NCI-H774 (cell line): ENCODE data around the gene MIS12.

Source experiments
- DNase-seq: peaks from one replicate; lab custom pipeline; 2025; lab: John Stamatoyannopoulos, UW

Gene MIS12

DNA sequence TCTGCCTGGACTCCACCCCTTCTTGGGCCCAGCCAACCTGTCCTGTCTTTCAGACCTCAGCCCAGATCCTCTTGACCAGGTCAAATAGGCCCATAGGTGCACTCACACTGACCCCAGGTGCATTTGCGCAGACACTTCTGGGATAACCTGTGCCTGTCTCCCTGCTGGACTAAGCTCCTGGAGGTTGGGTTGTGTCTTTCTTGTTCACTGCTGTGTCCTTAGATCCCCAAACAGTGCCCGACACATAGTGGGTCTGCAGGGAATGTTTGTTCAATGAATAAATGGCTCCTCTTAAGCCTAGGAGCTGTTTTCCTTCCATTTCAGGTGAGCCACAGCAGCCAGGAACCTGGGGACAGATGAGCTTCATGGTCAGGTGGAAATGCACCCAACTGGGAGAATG, 49.1 kb downstream of the MIS12 start:
- DNase-seq, result no peak

DNA sequence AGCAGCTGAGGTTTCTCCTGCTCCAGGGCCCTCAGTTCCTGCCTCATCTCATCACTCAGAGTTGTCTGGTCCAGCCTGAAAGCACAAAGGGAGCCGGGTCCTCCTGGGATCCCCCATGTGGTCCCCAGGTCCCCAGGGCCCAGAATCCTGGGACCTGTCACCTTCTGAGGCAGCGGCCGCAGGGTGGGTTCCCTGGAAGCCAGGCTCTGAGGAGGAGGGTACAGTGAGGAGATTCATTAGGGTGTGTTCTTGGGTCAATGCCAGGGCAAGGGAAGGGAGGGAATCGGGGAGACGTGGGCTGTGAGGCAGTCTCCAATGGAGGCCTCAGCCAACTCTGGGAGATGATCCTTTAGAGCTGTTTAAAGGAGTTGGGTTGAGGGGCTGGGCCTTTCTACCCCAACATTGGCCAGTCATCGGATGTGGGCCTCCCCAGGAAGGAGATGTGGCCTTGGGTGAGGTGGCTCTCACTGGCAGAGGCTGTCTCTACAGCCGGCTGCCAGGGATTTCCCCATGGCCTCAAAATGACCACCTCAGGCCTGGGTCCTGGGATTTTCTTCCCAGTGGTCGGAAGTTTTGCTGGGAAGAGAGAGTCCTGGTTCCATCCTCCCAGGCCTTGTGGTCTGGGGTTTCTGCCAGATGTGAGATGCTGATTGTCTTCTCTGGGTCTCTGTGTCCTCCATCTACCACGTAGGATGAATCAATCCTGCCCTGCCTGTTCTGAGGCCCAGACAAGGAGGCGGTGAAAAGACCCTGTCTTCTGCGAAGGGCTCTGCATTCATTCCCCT, 50.7 kb downstream of the MIS12 start:
- DNase-seq, result no peak

DNA sequence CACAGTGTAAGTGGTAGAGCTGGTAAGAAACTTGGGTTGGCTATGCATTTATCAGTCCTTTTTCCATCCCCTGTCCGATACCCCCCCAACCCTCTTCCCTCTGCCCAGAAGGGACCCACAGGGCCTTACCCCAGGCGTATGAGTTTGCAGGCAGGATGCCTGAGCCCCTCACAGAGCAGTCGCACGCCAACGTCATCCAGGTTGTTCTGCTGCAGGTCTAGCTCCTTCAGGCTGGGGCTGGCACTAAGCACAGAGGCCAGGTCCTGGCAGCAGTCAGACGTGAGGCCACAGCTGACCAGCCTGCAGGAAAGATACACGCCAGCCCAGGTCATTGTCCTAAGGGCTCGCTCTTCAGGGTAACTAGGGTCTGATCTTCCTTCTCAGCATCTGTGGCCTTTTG, 52.9 kb downstream of the MIS12 start:
- DNase-seq, result no peak

DNA sequence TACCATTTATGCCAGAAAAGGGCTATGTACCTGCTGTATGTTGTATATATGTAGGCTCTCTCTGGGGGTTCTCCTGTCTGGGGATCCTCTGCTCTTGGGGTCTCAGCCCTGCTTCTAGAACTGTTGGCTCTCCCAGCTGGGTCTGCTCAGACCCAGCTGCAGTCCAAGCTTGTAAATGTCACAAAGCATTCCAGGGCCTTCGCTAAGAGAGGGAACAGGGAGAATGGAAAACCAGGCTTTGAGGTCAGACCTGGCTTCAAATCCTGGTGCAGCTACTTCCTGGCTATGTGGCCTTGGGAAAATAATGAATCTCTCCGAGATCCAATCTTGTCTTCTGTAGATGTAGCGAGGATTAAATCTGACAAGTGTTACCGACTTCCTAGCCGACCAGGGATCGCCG, 54.0 kb downstream of the MIS12 start:
- DNase-seq, result no peak
